Endodermal cell (in vitro differentiated cells): Measurements from ENCODE around the gene C5orf52. TPM values are rescaled to one million over a fixed set of nuclear protein-coding genes. Genes with fewer than 3 reads are reported as not detected.

Source experiments
- DNase-seq: peaks from one replicate; pipeline ENCODE4 v3.0.0-alpha.2; 2017
- H3K27ac ChIP-seq: 2 replicates; pipeline ENCODE4 v1.5.1; 2013; ENCODE audit warnings: mild to moderate bottlenecking, low read depth, low read length, moderate library complexity
- H3K27me3 ChIP-seq: 2 replicates; pipeline ENCODE4 v1.6.1; 2013; ENCODE audit warnings: mild to moderate bottlenecking, low read length, moderate library complexity; ENCODE audit not compliant: insufficient read depth, control insufficient read depth, poor library complexity, severe bottlenecking
- H3K36me3 ChIP-seq: 2 replicates; pipeline ENCODE4 v1.7.0; 2013; ENCODE audit warnings: mild to moderate bottlenecking, low read length, moderate library complexity; ENCODE audit not compliant: control insufficient read depth, insufficient read depth
- H3K4me1 ChIP-seq: one replicate; pipeline ENCODE4 v1.7.0; 2013; ENCODE audit warnings: low read length; ENCODE audit not compliant: control insufficient read depth, insufficient read depth
- H3K4me3 ChIP-seq: 2 replicates; pipeline ENCODE4 v1.5.1; 2013; ENCODE audit warnings: mild to moderate bottlenecking, low read length, moderate library complexity
- H3K9ac ChIP-seq: 2 replicates; pipeline ENCODE4 v1.6.1; 2013; ENCODE audit warnings: mild to moderate bottlenecking, low read length, moderate library complexity; ENCODE audit not compliant: poor library complexity, severe bottlenecking; ENCODE audit errors: extremely low read depth
- H3K9me3 ChIP-seq: 2 replicates; pipeline ENCODE4 v1.6.1; 2013; ENCODE audit warnings: mild to moderate bottlenecking, low read length, moderate library complexity; ENCODE audit not compliant: control insufficient read depth
- H3K27ac Mint-ChIP-seq: 2 replicates; pipeline ENCODE4 v1.8.0; 2020; ENCODE audit warnings: mixed read lengths
- H3K27me3 Mint-ChIP-seq: 2 replicates; pipeline ENCODE4 v1.8.0; 2021; ENCODE audit warnings: mild to moderate bottlenecking, mixed read lengths; ENCODE audit not compliant: insufficient read depth
- H3K36me3 Mint-ChIP-seq: 2 replicates; pipeline ENCODE4 v1.8.0; 2020; ENCODE audit warnings: low read depth, mixed read lengths
- H3K4me1 Mint-ChIP-seq: 2 replicates; pipeline ENCODE4 v1.8.0; 2020; ENCODE audit warnings: mixed read lengths
- H3K4me3 Mint-ChIP-seq: 2 replicates; pipeline ENCODE4 v1.8.0; 2020; ENCODE audit warnings: mild to moderate bottlenecking, moderate library complexity, mixed read lengths
- H3K9me3 Mint-ChIP-seq: 2 replicates; pipeline ENCODE4 v1.8.0; 2020; ENCODE audit warnings: mild to moderate bottlenecking, mixed read lengths
- WGBS, 2 experiments: methylation state at CpG; one replicate each; pipeline versions ENCODE4 v1.1.5 to v1.1.7; 2013; ENCODE audit warnings: missing lambda C conversion rate in 2 of 2, mixed read lengths in 1 of 2; ENCODE audit not compliant: insufficient coverage in 1 of 2, insufficient read length in 1 of 2; 5-methylcytosine and 5-hydroxymethylcytosine counted together
- long read RNA-seq, 4 experiments: library from polyadenylated mRNA in 2 of 4; library from RNA in 1 of 4; library from capped mRNA in 1 of 4; stranded (forward) in 3 of 4; unstranded in 1 of 4; transcript quantifications; one replicate each; pipeline ENCODE4 v2.0.0, GENCODE V29; 2020 to 2021; ENCODE audit warnings: inconsistent platforms in 1 of 4
- polyA plus RNA-seq, 2 experiments: library from polyadenylated mRNA; stranded (reverse); fragments of 50-300 nt; gene quantifications; one replicate each; pipeline ENCODE4 v1.2.3, GENCODE V29; 2013
- total RNA-seq, 2 donors: library from RNA; stranded (reverse); fragmentation: NEBNext Ultra II Directional in 1 of 2; extraction: Animal tissue kit (Norgen Biotek cat#: 25700) in 1 of 2; gene quantifications; 2 replicates in 1 of 2; 3 replicates in 1 of 2; pipeline ENCODE4 v1.2.1, GENCODE V29; 2021
- TF ChIP-seq, protein P1 (sequence below): fragments of 200-600 bp; sonication (generic); conservative IDR thresholded peaks from 2 replicates; pipeline ENCODE4 v1.5.0; 2021; ENCODE audit warnings: antibody characterized with exemption, mild to moderate bottlenecking

C5orf52 gene
- total RNA-seq, result not detected
- not detected for polyA plus RNA-seq (2013, experiment 1 of 2)
- not detected for polyA plus RNA-seq (2013, experiment 2 of 2)
- long read RNA-seq, experiment 1, result 0 reads
- long read RNA-seq, experiment 2, result 0 reads
- long read RNA-seq, experiment 3, result 0 reads
- long read RNA-seq, experiment 4, result 0 reads

DNA sequence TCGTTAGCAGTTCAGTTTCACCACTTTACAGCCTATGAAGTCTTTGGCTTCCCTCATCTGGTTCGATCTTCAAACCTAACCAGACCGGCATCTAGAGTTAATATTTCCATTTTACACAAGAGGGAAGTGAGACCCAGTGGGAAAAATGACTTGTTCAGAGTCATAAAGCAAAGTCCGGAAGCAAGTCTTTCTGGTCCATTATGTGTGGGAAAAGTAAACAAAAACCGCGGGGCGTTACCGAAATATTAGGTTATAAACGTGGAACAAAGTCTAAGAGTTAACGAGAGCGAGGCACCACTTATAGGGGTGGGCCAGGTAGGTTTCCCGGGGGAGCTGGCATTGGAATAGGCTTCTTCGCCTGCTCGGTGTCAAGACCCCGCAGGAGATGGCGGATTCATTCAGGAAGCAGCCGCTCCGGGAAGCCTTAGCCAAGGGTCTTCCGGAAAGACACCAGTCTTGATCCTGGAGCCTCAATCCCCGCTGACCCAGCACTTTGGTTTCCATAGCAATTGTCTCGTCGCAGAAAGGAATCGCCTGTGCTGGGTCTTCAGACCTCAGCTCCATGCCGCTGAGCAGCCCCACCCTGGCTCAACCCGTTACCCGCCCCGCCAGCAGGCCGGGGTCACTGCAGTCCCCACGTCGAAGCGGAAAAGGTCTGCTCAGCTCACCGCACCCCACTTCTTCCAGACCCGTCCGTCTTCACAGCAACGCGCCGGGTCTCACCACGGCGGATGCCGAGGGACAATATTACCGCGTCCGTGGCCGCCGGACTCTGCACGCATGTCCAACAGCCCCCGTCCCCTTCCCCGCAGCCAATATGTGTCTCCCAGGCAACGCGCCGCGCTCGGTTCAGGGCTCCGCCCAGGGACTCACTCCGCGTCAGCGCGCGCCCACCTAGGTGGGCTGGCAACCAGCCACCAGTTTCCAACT is at the start of gene C5orf52:
TSS of gene C5orf52 (plus strand) at position 872 of the 930 bp plus-strand sequence. CDS start 82 bp downstream, outside the sequence.
- Histone ChIP-seq H3K4me3 (peak within 1 kb of the TSS; percentile 84), H3K27me3 (peaks cover 11% of the 10 kb centered on the region), H3K9ac (peak within 1 kb of the TSS; percentile 56), H3K36me3 (no peaks in the 10 kb centered on the region), H3K27ac (no peak within 1 kb of the TSS), H3K4me1 (no peaks in the 10 kb centered on the region), H3K9me3 (no peaks in the 10 kb centered on the region)
- Mint-ChIP-seq H3K4me1 (peaks cover 11% of the 10 kb centered on the region), H3K27me3 (peaks cover 46% of the 10 kb centered on the region), H3K4me3 (peak within 1 kb of the TSS; percentile 77), H3K36me3 (no peaks in the 10 kb centered on the region), H3K9me3 (peaks cover 13% of the 10 kb centered on the region), H3K27ac (peak within 1 kb of the TSS; percentile 64)
- 26 to 39% methylated on average over 24 to 59 of the region's 59 CpGs for WGBS, 2 experiments
- TF ChIP-seq, protein P1, sequence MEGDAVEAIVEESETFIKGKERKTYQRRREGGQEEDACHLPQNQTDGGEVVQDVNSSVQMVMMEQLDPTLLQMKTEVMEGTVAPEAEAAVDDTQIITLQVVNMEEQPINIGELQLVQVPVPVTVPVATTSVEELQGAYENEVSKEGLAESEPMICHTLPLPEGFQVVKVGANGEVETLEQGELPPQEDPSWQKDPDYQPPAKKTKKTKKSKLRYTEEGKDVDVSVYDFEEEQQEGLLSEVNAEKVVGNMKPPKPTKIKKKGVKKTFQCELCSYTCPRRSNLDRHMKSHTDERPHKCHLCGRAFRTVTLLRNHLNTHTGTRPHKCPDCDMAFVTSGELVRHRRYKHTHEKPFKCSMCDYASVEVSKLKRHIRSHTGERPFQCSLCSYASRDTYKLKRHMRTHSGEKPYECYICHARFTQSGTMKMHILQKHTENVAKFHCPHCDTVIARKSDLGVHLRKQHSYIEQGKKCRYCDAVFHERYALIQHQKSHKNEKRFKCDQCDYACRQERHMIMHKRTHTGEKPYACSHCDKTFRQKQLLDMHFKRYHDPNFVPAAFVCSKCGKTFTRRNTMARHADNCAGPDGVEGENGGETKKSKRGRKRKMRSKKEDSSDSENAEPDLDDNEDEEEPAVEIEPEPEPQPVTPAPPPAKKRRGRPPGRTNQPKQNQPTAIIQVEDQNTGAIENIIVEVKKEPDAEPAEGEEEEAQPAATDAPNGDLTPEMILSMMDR, result no peak
- peak; percentile 29 for DNase-seq

DNA sequence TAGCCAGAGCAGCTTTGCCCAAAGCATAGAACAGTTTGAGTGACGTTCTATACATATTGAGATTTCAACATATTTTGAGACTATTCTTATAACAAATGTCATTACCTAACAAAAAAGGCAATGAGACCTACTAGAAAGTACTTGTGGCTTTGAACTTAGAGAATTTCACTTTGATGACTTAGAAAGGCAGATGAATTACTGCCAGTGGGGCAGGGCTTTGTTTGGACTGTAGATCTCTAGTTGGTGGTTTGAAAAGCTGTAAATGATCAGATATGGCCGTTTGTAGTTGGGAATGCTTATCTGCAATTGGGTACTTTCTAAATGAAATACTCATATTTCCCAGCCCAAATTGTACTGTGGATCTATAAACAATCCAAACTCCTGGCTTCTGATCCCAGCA is 47.2 kb upstream of the C5orf52 start:
- Histone ChIP-seq H3K27me3 (no peaks in the 10 kb centered on the region), H3K36me3 (no peaks in the 10 kb centered on the region), H3K9me3 (peaks cover 2% of the 10 kb centered on the region), H3K27ac (no peak overlapping the region), H3K4me3 (no peak overlapping the region), H3K9ac (no peak overlapping the region), H3K4me1 (peaks cover 3% of the 10 kb centered on the region)
- Mint-ChIP-seq H3K4me1 (peaks cover 7% of the 10 kb centered on the region), H3K27me3 (peaks cover 2% of the 10 kb centered on the region), H3K36me3 (no peaks in the 10 kb centered on the region), H3K27ac (no peak overlapping the region), H3K9me3 (peaks cover 11% of the 10 kb centered on the region), H3K4me3 (no peak overlapping the region)
- DNase-seq, result no peak
- TF ChIP-seq, protein P1, result no peak
- 83 to 100% methylated on average over 1 of the region's 2 CpGs for WGBS, 2 experiments

DNA sequence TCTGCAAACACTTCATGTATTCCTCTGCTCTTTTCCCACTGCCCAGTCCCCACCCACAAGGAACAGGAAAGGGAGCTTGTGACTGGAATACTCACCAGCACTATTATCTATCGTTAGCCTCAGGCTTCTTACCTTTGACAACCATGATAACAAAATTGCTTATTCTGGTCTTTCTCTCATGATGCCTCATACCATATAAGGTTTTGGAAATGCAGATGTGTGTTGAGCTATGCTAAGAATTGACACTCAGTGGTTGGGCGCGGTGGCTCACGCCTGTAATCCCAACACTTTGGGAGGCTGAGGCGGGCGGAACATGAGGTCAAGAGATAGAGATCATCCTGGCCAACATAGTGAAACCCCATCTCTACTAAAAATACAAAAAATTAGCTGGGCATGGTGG is 44.5 kb upstream of the C5orf52 start:
- Mint-ChIP-seq H3K36me3 (no peaks in the 10 kb centered on the region), H3K27ac (no peak overlapping the region), H3K9me3 (peaks cover 14% of the 10 kb centered on the region), H3K27me3 (peaks cover 2% of the 10 kb centered on the region), H3K4me1 (peaks cover 7% of the 10 kb centered on the region), H3K4me3 (no peak overlapping the region)
- Histone ChIP-seq H3K27ac (no peak overlapping the region), H3K9me3 (peaks cover 16% of the 10 kb centered on the region), H3K9ac (no peak overlapping the region), H3K4me1 (peaks cover 3% of the 10 kb centered on the region), H3K27me3 (no peaks in the 10 kb centered on the region), H3K36me3 (no peaks in the 10 kb centered on the region), H3K4me3 (no peak overlapping the region)
- no peak for DNase-seq
- TF ChIP-seq, protein P1, result no peak
- WGBS, 2 experiments, result 91 to 93% methylated on average over 3 to 6 of the region's 6 CpGs
